GM12878 (cell line): ENCODE results near the gene ABHD17C.

Experiments
- CBFB ChIP-seq: IDR thresholded peaks from 2 replicates; pipeline ENCODE4 v1.6.1; 2016; ENCODE audit warnings: antibody characterized with exemption, low read depth
- CHD4 ChIP-seq: fragments of 200-600 bp; sonication (generic); IDR thresholded peaks from 2 replicates; pipeline ENCODE4 v1.6.1; 2016; ENCODE audit warnings: mild to moderate bottlenecking
- CTCF ChIP-seq, 3 experiments: IDR thresholded peaks in 2 of 3; conservative IDR thresholded peaks in 1 of 3; 2 replicates each; pipeline ENCODE4 v1.5.1; 2011; ENCODE audit warnings: low read depth in 3 of 3, low read length in 3 of 3, mild to moderate bottlenecking in 3 of 3, control low read depth in 2 of 3, moderate library complexity in 2 of 3, inconsistent platforms in 1 of 3, mixed read lengths in 1 of 3; ENCODE audit not compliant: control insufficient read depth in 2 of 3, insufficient read depth in 1 of 3; ENCODE audit errors: extremely low read depth in 1 of 3
- EZH2 ChIP-seq: IDR thresholded peaks from 2 replicates; pipeline ENCODE4 v1.6.1; 2012; ENCODE audit warnings: low read depth, mild to moderate bottlenecking, control low read depth, inconsistent platforms, low read length, borderline replicate concordance; ENCODE audit not compliant: control insufficient read depth
- FOXK2 ChIP-seq: fragments of 450-650 bp; IDR thresholded peaks from 2 replicates; pipeline ENCODE4 v1.6.1; 2017; ENCODE audit warnings: mild to moderate bottlenecking, moderate library complexity
- FOXM1 ChIP-seq: IDR thresholded peaks from 2 replicates; pipeline ENCODE4 v1.6.1; 2012; ENCODE audit warnings: low read depth, mild to moderate bottlenecking, inconsistent platforms, low read length, moderate library complexity
- MYC ChIP-seq: IDR thresholded peaks from 2 replicates; pipeline ENCODE4 v1.6.1; 2011; ENCODE audit warnings: mild to moderate bottlenecking, low read length, moderate library complexity, inconsistent platforms; ENCODE audit not compliant: insufficient read depth, insufficient replicate concordance, insufficient read length, severe bottlenecking
- NFIC ChIP-seq: IDR thresholded peaks from 2 replicates; pipeline ENCODE4 v1.6.1; 2012; ENCODE audit warnings: low read depth, mild to moderate bottlenecking, inconsistent platforms, low read length, moderate library complexity
- PBX3 ChIP-seq: IDR thresholded peaks from 2 replicates; pipeline ENCODE4 v1.6.1; 2011; ENCODE audit warnings: mild to moderate bottlenecking, low read depth, low read length, moderate library complexity; ENCODE audit not compliant: insufficient replicate concordance
- POLR2AphosphoS5 ChIP-seq: IDR thresholded peaks from 2 replicates; pipeline ENCODE4 v1.6.1; 2011; ENCODE audit warnings: mild to moderate bottlenecking, low read length, inconsistent platforms

- TF ChIP-seq POLR2AphosphoS5, result no peak
- no peak for TF ChIP-seq CTCF (IDR thresholded peaks at IDR 0.05 in 2 of 3, conservative IDR thresholded peaks at IDR 0.05 in 1 of 3; ENCODE audit: control insufficient read depth in 2 of 3, extremely low read depth in 1 of 3, insufficient read depth in 1 of 3, low read depth in 3 of 3, low read length in 3 of 3)
- TF ChIP-seq MYC, result no peak
- no peak for TF ChIP-seq NFIC
- no peak for TF ChIP-seq CBFB
- no peak for TF ChIP-seq FOXK2
- TF ChIP-seq PBX3, result no peak
- no peak for TF ChIP-seq EZH2
- no peak for TF ChIP-seq CHD4
- no peak for TF ChIP-seq FOXM1
These were observed 14.4 kb downstream of the ABHD17C start for GRCh38 chr15:80709542-80709941.
